Measurements from ENCODE around the gene GPR25. TPM values are rescaled to one million over a fixed set of nuclear protein-coding genes. Genes with fewer than 3 reads are reported as not detected.

Gene GPR25
- total and polyA plus RNA-seq, 3 donors from 2014 or later: 0.87 TPM; not detected in 2

- Histone ChIP-seq H3K4me1 (peaks cover 3% of the 10 kb centered on the region), H3K9me3 (no peaks in the 10 kb centered on the region), H3K36me3 (ENCODE audit: low read depth, missing control alignments) (no peaks in the 10 kb centered on the region), H3K27me3 (no peaks in the 10 kb centered on the region), H3K4me3 (no peak overlapping the region), H3K27ac (no peak overlapping the region)
- DNase-seq: no peak
- 92% methylated on average over 6 of the region's 6 CpGs for WGBS, 2 donors
- intact Hi-C loops (cut with DNase I; ENCODE audit: low total_unique reads): no loop called here
- TF ChIP-seq CTCF (IDR thresholded peaks at IDR 0.05) (no peak), POLR2A (IDR thresholded peaks at IDR 0.05) (no peak)
Observed at GRCh38 chr1:200885623-200886402, 13.0 kb downstream of the GPR25 start.

- 94 to 96% methylated on average over 2 of the region's 2 CpGs for WGBS, 2 donors
- H3K4me3 ChIP-seq: no peak overlapping the region
- H3K27me3 ChIP-seq: no peaks in the 10 kb centered on the region
- H3K36me3 ChIP-seq (ENCODE audit: low read depth, missing control alignments): no peaks in the 10 kb centered on the region
- H3K9me3 ChIP-seq: no peaks in the 10 kb centered on the region
- TF ChIP-seq CTCF (IDR thresholded peaks at IDR 0.05) (no peak), POLR2A (IDR thresholded peaks at IDR 0.05) (no peak)
- DNase-seq: no peak
- no peak overlapping the region for H3K27ac ChIP-seq
- intact Hi-C loops (cut with DNase I; ENCODE audit: low total_unique reads): no loop called here
- H3K4me1 ChIP-seq: peaks cover 8% of the 10 kb centered on the region
Observed at GRCh38 chr1:200886594-200886993, 13.8 kb downstream of the GPR25 start.

- Histone ChIP-seq H3K9me3 (no peaks in the 10 kb centered on the region), H3K36me3 (ENCODE audit: low read depth, missing control alignments) (no peaks in the 10 kb centered on the region), H3K4me1 (peaks cover 11% of the 10 kb centered on the region), H3K27me3 (no peaks in the 10 kb centered on the region), H3K4me3 (no peak overlapping the region), H3K27ac (no peak overlapping the region)
- no peak for DNase-seq
- no peak for TF ChIP-seq POLR2A (IDR thresholded peaks at IDR 0.05)
- no peak for TF ChIP-seq CTCF (IDR thresholded peaks at IDR 0.05)
- intact Hi-C loops (cut with DNase I; ENCODE audit: low total_unique reads): no loop called here
- WGBS, 2 donors: 87 to 90% methylated on average over 10 to 11 of the region's 11 CpGs
Observed at GRCh38 chr1:200887036-200887435, 14.3 kb downstream of the GPR25 start.

GRCh38 chr1:200887772-200888348 lies 15.1 kb downstream of the GPR25 start:
- intact Hi-C loops (cut with DNase I; ENCODE audit: low total_unique reads): no loop called here
- DNase-seq: no peak
- TF ChIP-seq CTCF (IDR thresholded peaks at IDR 0.05) (no peak), POLR2A (IDR thresholded peaks at IDR 0.05) (no peak)
- Histone ChIP-seq H3K36me3 (ENCODE audit: low read depth, missing control alignments) (no peaks in the 10 kb centered on the region), H3K27me3 (no peaks in the 10 kb centered on the region), H3K4me1 (peaks cover 12% of the 10 kb centered on the region), H3K9me3 (no peaks in the 10 kb centered on the region), H3K4me3 (no peak overlapping the region), H3K27ac (no peak overlapping the region)
- WGBS, 2 donors: 85 to 87% methylated on average over 9 of the region's 9 CpGs

Data from testis (tissue), 3 donors.